ENCODE results near the gene RGS3. TPM values are rescaled to one million over a fixed set of nuclear protein-coding genes. Genes with fewer than 3 reads are reported as not detected.

The RGS3 gene
- total and polyA plus RNA-seq, 7 donors: 26.9 to 50.7 (median 38.3) TPM

- intact Hi-C loops (cut with DNase I): no loop called here
- TF ChIP-seq CTCF (IDR thresholded peaks at IDR 0.05) (no peak), POLR2A (IDR thresholded peaks at IDR 0.05) (no peak), EP300 (IDR thresholded peaks at IDR 0.05) (no peak), POLR2AphosphoS5 (IDR thresholded peaks at IDR 0.05) (no peak)
- Histone ChIP-seq H3K9me3 (no peaks in the 10 kb centered on the region), H3K36me3 (peaks cover 0 to 30% (median 0%) of the 10 kb centered on the region in 4 donors), H3K27ac (no peak overlapping the region), H3K4me1 (peaks cover 0 to 13% (median 6%) of the 10 kb centered on the region in 4 donors), H3K4me3 (no peak overlapping the region), H3K27me3 (no peaks in the 10 kb centered on the region)
- DNase-seq: no peak
- whole genome bisulfite sequencing, 2 donors: 62 to 84% methylated on average over 2 of the region's 2 CpGs
These were observed 50.0 kb downstream of the RGS3 start for GRCh38 chr9:113513536-113513935.

GRCh38 chr9:113514061-113514460, 50.5 kb downstream of the RGS3 start:
- Histone ChIP-seq H3K27me3 (no peaks in the 10 kb centered on the region), H3K4me1 (peaks cover 0 to 13% (median 6%) of the 10 kb centered on the region in 4 donors), H3K9me3 (no peaks in the 10 kb centered on the region), H3K4me3 (no peak overlapping the region), H3K27ac (no peak overlapping the region), H3K36me3 (peaks cover 0 to 29% (median 0%) of the 10 kb centered on the region in 4 donors)
- intact Hi-C loops (cut with DNase I): no loop called here
- 95 to 96% methylated on average over 12 of the region's 12 CpGs for WGBS, 2 donors
- no peak for TF ChIP-seq EP300 (IDR thresholded peaks at IDR 0.05)
- no peak for TF ChIP-seq POLR2AphosphoS5 (IDR thresholded peaks at IDR 0.05)
- no peak for TF ChIP-seq CTCF (IDR thresholded peaks at IDR 0.05)
- no peak for TF ChIP-seq POLR2A (IDR thresholded peaks at IDR 0.05)
- no peak for DNase-seq

DNA sequence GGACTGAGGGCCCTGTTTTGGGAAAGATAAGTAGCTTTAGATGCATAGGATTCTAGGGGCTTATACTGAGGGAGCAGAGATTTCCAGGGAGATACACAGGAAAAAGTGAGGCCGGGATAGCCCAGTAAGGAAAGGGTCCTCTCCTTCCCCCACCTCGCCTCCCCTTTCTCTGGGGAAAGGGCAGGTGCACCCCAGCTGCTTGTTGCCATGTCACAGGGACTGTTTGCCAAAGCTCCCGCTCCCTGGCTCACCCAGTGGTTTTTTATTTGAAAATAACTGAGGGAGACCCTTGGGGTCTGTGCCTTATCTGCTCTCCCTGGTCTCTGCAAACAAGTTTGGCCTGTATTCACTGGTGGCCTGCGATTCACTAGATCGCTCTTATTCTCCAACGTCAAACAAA, 51.2 kb downstream of the RGS3 start:
- peaks cover 0 to 29% (median 0%) of the 10 kb centered on the region in 4 donors for H3K36me3 ChIP-seq
- WGBS, 2 donors: 76 to 86% methylated on average over 6 of the region's 6 CpGs
- no peaks in the 10 kb centered on the region for H3K27me3 ChIP-seq
- H3K4me3 ChIP-seq: no peak overlapping the region
- no peak for DNase-seq
- H3K4me1 ChIP-seq: peaks cover 0 to 14% (median 9%) of the 10 kb centered on the region in 4 donors
- no peak for TF ChIP-seq CTCF (IDR thresholded peaks at IDR 0.05)
- TF ChIP-seq EP300 (IDR thresholded peaks at IDR 0.05): no peak
- TF ChIP-seq POLR2AphosphoS5 (IDR thresholded peaks at IDR 0.05): no peak
- TF ChIP-seq POLR2A (IDR thresholded peaks at IDR 0.05): no peak
- H3K27ac ChIP-seq: no peak overlapping the region
- intact Hi-C loops (cut with DNase I): no loop called here
- no peaks in the 10 kb centered on the region for H3K9me3 ChIP-seq

- H3K27ac ChIP-seq: no peak overlapping the region
These were observed 52.3 kb downstream of the RGS3 start for GRCh38 chr9:113515862-113516261.

More at GRCh38 chr9:113515862-113516261, 52.3 kb downstream of the RGS3 start:
- no peak overlapping the region for H3K4me3 ChIP-seq
- intact Hi-C loops (cut with DNase I): no loop called here
- WGBS, 2 donors: 30 to 74% methylated on average over 4 of the region's 4 CpGs
- H3K27me3 ChIP-seq: no peaks in the 10 kb centered on the region
- DNase-seq: no peak
- peaks cover 0 to 29% (median 0%) of the 10 kb centered on the region in 4 donors for H3K36me3 ChIP-seq
- H3K9me3 ChIP-seq: no peaks in the 10 kb centered on the region
- H3K4me1 ChIP-seq: peaks cover 0 to 18% (median 8%) of the 10 kb centered on the region in 4 donors
- no peak for TF ChIP-seq CTCF (IDR thresholded peaks at IDR 0.05)

Measured in sigmoid colon (tissue), 7 donors.